ENCODE data around the gene CLIC5. TPM values are rescaled to one million over a fixed set of nuclear protein-coding genes. Genes with fewer than 3 reads are reported as not detected.

The CLIC5 gene
- total and polyA plus RNA-seq, 2 of the 8 experiments (the other 6 are each of a cell fraction or from before 2014, with no cell fraction given), result 0.12 to 0.15 TPM

- no peak overlapping the region for H3K56ac ChIP-seq (replicated peaks; ENCODE audit: insufficient read length, low read depth, low read length)
- H3K79me2 ChIP-seq (ENCODE audit: control insufficient read depth in 1 of 2, insufficient read depth in 2 of 2, low read length in 2 of 2), result no peaks in the 10 kb centered on the region
- no peak overlapping the region for H3K23ac ChIP-seq (ENCODE audit: insufficient read length)
- H3K9ac ChIP-seq (replicated peaks in 1 of 4; ENCODE audit: extremely low read depth in 1 of 4, low read depth in 3 of 4, low read length in 3 of 4), result no peak overlapping the region
- FAIRE-seq (no peak), DNase-seq (ENCODE audit: low read depth in 1 of 2, low spot score in 2 of 2) (no peak)
- no peaks in the 10 kb centered on the region for H3K4me1 ChIP-seq (replicated peaks in 1 of 4; ENCODE audit: control insufficient read depth in 3 of 4, insufficient read depth in 4 of 4, low read length in 3 of 4)
- H2AK5ac ChIP-seq (ENCODE audit: low read depth, low read length), result no peak overlapping the region
- no peaks in the 10 kb centered on the region for H3K36me3 ChIP-seq (ENCODE audit: control insufficient read depth in 2 of 4, insufficient read depth in 4 of 4, low read length in 3 of 4)
- no peak overlapping the region for H2AFZ ChIP-seq (ENCODE audit: low read length)
- H2BK12ac ChIP-seq (ENCODE audit: low read depth, low read length), result no peak overlapping the region
- H3K14ac ChIP-seq (ENCODE audit: insufficient read length), result no peak overlapping the region
- H3K23me2 ChIP-seq (ENCODE audit: low read depth, low read length), result no peaks in the 10 kb centered on the region
- POLR2A ChIA-PET (ENCODE audit: partially characterized antibody), result no interaction called here
- no peak overlapping the region for H3K18ac ChIP-seq (ENCODE audit: extremely low read depth, low read length)
- 81% methylated on average over 1 of the region's 1 CpG; no CpG with 5 or more reads in 1 of the 2 experiments for WGBS, 2 experiments (ENCODE audit: extremely low coverage in 1 of 2, insufficient coverage in 1 of 2, insufficient read length in 1 of 2, insufficient replicate concordance in 2 of 2, low coverage in 1 of 2, low lambda C conversion rate in 2 of 2, missing lambda C conversion rate in 1 of 2)
- H3K4me3 ChIP-seq (ENCODE audit: extremely low read depth in 1 of 4, insufficient read depth in 2 of 4, low read depth in 3 of 4, low read length in 4 of 4), result no peak overlapping the region
- no peak overlapping the region for H3K4ac ChIP-seq (replicated peaks; ENCODE audit: insufficient read length, low read depth, low read length)
- H2BK5ac ChIP-seq (ENCODE audit: low read depth, low read length), result no peak overlapping the region
- no peaks in the 10 kb centered on the region for H4K20me1 ChIP-seq (replicated peaks in 1 of 2; ENCODE audit: control insufficient read depth in 1 of 2, insufficient read depth in 2 of 2, low read length in 2 of 2)
- H2BK120ac ChIP-seq (replicated peaks; ENCODE audit: low read depth, low read length), result no peak overlapping the region
- H3K4me2 ChIP-seq (ENCODE audit: insufficient read depth in 1 of 2, low read depth in 2 of 2, low read length in 2 of 2), result no peak overlapping the region
- CTCF ChIA-PET (ENCODE audit: partially characterized antibody), result interaction anchor here (1.6 kb wide), 1 partner anchor 16 kb away, joined by 4 read pairs; no protein-coding TSS in a partner anchor
- H3K9me3 ChIP-seq (ENCODE audit: insufficient read depth in 2 of 2, low read depth in 1 of 2, low read length in 1 of 2), result peaks cover 4 to 5% of the 10 kb centered on the region in 2 experiments; a peak in 2 of 4 replicates
- H3K27ac ChIP-seq (ENCODE audit: low read depth, low read length), result no peak overlapping the region
- H3K79me1 ChIP-seq (ENCODE audit: low read depth, low read length), result no peaks in the 10 kb centered on the region
- no peak overlapping the region for H4K5ac ChIP-seq (ENCODE audit: insufficient read length, low read depth, low read length)
- no peak overlapping the region for H2BK15ac ChIP-seq (ENCODE audit: low read length)
- no peaks in the 10 kb centered on the region for H3K27me3 ChIP-seq (replicated peaks in 1 of 4; ENCODE audit: control insufficient read depth in 3 of 4, extremely low read depth in 1 of 4, insufficient read depth in 3 of 4, low read length in 3 of 4)
- H4K8ac ChIP-seq (ENCODE audit: extremely low read depth, insufficient read depth, low read length), result no peak overlapping the region
- H4K91ac ChIP-seq (replicated peaks; ENCODE audit: insufficient read length, low read length), result no peak overlapping the region
- TF ChIP-seq TEAD4 (IDR thresholded peaks at IDR 0.05; ENCODE audit: low read depth, low read length) (no peak), CBX8 (IDR thresholded peaks at IDR 0.05; ENCODE audit: borderline replicate concordance, low read depth, low read length) (no peak), RXRA (IDR thresholded peaks at IDR 0.05; ENCODE audit: insufficient read depth, low read depth, low read length) (no peak), HDAC6 (IDR thresholded peaks at IDR 0.05; ENCODE audit: low read depth, low read length) (no peak), ATF2 (IDR thresholded peaks at IDR 0.05; ENCODE audit: low read length) (no peak), EGR1 (IDR thresholded peaks at IDR 0.05; ENCODE audit: borderline replicate concordance, low read depth, low read length) (no peak), POLR2A (IDR thresholded peaks at IDR 0.05; ENCODE audit: control extremely low read depth in 1 of 2, low read depth in 2 of 2, low read length in 2 of 2) (no peak), POU5F1 (IDR thresholded peaks at IDR 0.05; ENCODE audit: low read depth, low read length) (no peak)
- TF ChIP-seq, protein P1, sequence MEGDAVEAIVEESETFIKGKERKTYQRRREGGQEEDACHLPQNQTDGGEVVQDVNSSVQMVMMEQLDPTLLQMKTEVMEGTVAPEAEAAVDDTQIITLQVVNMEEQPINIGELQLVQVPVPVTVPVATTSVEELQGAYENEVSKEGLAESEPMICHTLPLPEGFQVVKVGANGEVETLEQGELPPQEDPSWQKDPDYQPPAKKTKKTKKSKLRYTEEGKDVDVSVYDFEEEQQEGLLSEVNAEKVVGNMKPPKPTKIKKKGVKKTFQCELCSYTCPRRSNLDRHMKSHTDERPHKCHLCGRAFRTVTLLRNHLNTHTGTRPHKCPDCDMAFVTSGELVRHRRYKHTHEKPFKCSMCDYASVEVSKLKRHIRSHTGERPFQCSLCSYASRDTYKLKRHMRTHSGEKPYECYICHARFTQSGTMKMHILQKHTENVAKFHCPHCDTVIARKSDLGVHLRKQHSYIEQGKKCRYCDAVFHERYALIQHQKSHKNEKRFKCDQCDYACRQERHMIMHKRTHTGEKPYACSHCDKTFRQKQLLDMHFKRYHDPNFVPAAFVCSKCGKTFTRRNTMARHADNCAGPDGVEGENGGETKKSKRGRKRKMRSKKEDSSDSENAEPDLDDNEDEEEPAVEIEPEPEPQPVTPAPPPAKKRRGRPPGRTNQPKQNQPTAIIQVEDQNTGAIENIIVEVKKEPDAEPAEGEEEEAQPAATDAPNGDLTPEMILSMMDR (IDR thresholded peaks at IDR 0.05; ENCODE audit: control extremely low read depth in 1 of 3, insufficient read depth in 1 of 3, low read depth in 1 of 3, low read length in 3 of 3), result no peak
- H2BK20ac ChIP-seq (ENCODE audit: low read length), result no peak overlapping the region
These were observed 45.8 kb upstream of the CLIC5 start for GRCh38 chr6:46061497-46061896.

Data from H1 (cell line).